ENCODE measurements around the gene C1orf52. TPM values are rescaled to one million over a fixed set of nuclear protein-coding genes. Genes with fewer than 3 reads are reported as not detected.

C1orf52 gene
- total RNA-seq (2021; fragmentation: NEBNext Ultra II Directional; extraction: Animal tissue kit (Norgen Biotek cat#: 25700)): 10 to 100 TPM; 20.6 to 26.1 (median 22.7) TPM
- long read RNA-seq, transcript C1orf52-201 (4 exons, 3,391 nt): minor isoform, 17 of 50 reads
- long read RNA-seq, transcript C1orf52-203 (3 exons, 1,219 nt): major isoform, 29 of 50 reads
- long read RNA-seq, partial matches to known transcripts: 3 of 50 reads
- long read RNA-seq, other reads (novel, unspliced or antisense): 1 of 50 reads

DNA sequence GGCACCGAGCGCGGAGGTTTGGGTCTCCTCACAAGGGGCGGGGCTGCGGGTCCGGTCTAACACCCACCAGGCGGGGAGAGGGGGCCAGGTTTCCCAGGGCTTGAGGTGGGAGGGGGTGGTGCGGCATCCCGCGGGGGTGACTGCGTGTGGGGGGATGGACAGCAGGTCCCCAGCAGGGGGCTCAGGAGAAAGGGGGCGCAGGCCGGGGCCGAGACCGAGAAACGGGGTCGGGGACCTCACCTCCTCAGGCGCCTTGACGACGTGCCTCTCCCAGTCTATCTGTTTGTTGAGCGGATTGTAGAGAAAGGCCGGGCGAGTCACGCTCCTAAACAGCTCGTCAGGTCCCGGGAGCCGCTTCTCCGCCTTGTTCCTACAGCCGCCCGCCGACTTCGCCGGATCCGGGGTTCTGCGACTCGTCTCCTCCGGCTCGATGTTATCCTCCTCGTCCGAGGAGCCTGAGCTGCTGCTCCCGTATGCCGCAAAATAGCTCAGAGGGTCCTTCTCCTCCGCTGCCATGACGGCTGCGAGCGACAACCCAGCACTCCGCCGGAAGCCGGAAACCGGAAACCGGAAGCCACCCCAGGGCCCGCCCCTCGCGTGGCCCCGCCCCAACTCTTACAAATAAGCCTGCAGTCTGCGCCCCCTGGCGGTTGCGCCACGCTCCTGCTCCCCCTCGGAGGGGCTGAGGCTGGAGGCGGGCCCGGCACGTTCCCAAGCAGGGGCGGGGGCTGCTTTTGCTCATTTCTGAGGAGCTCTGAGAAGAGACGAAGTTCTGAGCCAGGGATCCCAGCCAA lies at the start of gene C1orf52:
TSS of gene C1orf52 (minus strand) at position 545 of the 794 bp plus-strand sequence. CDS start at position 516, 29 bp downstream.
- H3K27ac Mint-ChIP-seq: peak within 1 kb of the TSS; percentile 82
- H3K36me3 Mint-ChIP-seq (ENCODE audit: low read depth): peaks cover 45% of the 10 kb centered on the region
- peak; percentile 90 for DNase-seq
- H3K4me1 Mint-ChIP-seq (ENCODE audit: low read depth): peaks cover 60% of the 10 kb centered on the region
- no peaks in the 10 kb centered on the region; the same call in 1 of the 2 replicates for H3K27me3 Mint-ChIP-seq (ENCODE audit: insufficient read depth)
- no peaks in the 10 kb centered on the region for H3K9me3 Mint-ChIP-seq
- TF ChIP-seq, protein P1, sequence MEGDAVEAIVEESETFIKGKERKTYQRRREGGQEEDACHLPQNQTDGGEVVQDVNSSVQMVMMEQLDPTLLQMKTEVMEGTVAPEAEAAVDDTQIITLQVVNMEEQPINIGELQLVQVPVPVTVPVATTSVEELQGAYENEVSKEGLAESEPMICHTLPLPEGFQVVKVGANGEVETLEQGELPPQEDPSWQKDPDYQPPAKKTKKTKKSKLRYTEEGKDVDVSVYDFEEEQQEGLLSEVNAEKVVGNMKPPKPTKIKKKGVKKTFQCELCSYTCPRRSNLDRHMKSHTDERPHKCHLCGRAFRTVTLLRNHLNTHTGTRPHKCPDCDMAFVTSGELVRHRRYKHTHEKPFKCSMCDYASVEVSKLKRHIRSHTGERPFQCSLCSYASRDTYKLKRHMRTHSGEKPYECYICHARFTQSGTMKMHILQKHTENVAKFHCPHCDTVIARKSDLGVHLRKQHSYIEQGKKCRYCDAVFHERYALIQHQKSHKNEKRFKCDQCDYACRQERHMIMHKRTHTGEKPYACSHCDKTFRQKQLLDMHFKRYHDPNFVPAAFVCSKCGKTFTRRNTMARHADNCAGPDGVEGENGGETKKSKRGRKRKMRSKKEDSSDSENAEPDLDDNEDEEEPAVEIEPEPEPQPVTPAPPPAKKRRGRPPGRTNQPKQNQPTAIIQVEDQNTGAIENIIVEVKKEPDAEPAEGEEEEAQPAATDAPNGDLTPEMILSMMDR (IDR thresholded peaks at IDR 0.05): peak; percentile 100
- H3K4me3 Mint-ChIP-seq: peak within 1 kb of the TSS; percentile 98

DNA sequence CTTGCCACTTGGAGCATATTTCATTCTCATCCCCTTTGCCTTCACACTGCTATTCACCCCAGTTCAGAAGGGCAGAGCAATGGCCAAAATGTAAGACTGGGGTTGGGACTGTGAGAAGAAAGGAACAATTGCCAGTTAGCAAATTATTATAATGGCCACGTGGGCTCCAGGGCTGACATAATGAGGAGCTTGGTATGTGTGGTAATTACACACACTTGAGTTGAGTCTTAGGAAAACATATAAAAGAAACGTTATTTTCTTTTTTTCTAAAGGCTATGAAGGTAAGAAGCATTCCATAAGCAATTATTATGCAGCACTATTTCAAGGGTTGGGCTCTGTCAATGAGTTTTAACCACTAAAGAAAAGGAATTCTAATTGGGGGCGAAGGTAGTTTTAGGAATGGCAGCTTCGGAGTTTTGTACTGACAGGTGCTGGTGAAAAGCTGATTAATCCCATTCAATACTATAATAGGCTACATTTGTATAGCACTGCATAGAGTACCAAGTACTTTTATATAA lies 49.4 kb upstream of the C1orf52 start:
- Mint-ChIP-seq H3K4me3 (peak overlapping the region; percentile 64; the same call in 1 of the 2 replicates), H3K9me3 (peaks cover 7% of the 10 kb centered on the region), H3K36me3 (ENCODE audit: low read depth) (peaks cover 25% of the 10 kb centered on the region), H3K27ac (peak overlapping the region; percentile 68; the same call in 1 of the 2 replicates), H3K4me1 (ENCODE audit: low read depth) (peaks cover 62% of the 10 kb centered on the region), H3K27me3 (ENCODE audit: insufficient read depth) (peaks cover 26% of the 10 kb centered on the region)
- no peak for DNase-seq
- TF ChIP-seq, protein P1 (IDR thresholded peaks at IDR 0.05): no peak

DNA sequence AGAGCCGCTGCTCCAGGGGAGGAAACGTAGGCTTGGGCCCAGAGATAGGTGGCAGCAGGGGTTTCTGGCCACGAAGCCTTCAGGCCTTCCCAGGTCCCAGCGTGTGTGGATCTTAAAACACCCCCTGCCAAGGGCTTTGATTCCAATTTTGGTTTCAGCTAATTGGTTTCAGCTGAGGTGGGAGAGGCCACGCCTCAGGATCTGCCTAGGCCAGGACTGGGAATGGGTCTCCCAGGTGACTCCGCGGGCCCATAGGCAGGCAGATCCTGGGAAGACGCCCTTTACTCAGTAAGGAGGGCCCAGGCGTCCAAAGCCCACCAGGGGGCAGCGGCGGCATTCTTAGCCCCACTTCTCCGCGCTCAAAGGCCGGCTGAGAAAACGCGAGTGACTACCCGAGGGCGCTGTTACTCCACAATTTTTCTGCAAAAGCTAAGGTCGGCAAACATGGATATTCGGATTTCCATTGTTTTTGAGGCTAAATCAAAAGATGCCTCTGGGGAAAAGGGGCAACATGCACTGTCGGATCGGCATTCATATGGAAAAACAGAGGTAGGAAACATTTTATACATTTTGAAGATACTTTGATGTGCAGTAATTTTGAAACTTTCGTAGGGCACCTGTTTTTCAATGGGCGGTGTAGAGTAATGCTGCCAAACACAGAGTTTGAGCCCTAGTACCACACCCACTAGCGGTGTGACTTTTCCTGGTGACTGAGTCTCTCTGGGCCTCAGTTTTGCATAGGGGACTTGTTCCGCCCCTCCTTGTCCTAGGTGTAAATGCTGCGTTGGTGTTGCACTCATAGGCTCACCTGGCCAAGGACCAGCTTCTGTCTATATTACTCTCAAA lies 48.7 kb upstream of the C1orf52 start:
- TF ChIP-seq, protein P1 (IDR thresholded peaks at IDR 0.05): peak; percentile 97
- Mint-ChIP-seq H3K9me3 (peaks cover 7% of the 10 kb centered on the region), H3K27me3 (ENCODE audit: insufficient read depth) (peaks cover 27% of the 10 kb centered on the region), H3K4me1 (ENCODE audit: low read depth) (peaks cover 55% of the 10 kb centered on the region), H3K4me3 (peak overlapping the region; percentile 64), H3K27ac (peak overlapping the region; percentile 68), H3K36me3 (ENCODE audit: low read depth) (peaks cover 21% of the 10 kb centered on the region)
- DNase-seq: peak; percentile 76

DNA sequence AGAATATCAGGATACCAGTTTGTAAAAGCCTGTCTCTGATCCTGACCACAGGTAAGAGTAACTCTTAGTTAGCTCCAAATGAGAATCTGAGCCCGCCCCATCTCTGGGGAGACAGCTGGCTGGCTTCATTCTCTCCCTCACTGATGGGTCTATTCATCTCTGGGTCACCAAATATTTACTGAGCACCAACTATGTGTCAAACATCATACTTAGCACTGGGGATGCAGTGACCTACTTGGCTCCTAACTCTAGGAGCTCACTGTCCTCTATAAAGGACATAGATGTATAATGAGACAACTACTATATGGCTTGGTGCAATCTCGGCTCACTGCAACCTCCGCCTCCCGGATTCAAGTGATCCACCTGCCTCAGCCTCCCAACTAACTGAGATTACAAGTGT lies 46.8 kb upstream of the C1orf52 start:
- Mint-ChIP-seq H3K9me3 (peaks cover 7% of the 10 kb centered on the region), H3K27ac (no peak overlapping the region), H3K4me3 (no peak overlapping the region), H3K4me1 (ENCODE audit: low read depth) (peaks cover 37% of the 10 kb centered on the region), H3K27me3 (ENCODE audit: insufficient read depth) (peaks cover 24% of the 10 kb centered on the region), H3K36me3 (ENCODE audit: low read depth) (peaks cover 7% of the 10 kb centered on the region; the same call in 1 of the 2 replicates)
- DNase-seq: no peak
- TF ChIP-seq, protein P1 (IDR thresholded peaks at IDR 0.05): no peak
